Measurements from ENCODE around the gene GSK3B.

DNA sequence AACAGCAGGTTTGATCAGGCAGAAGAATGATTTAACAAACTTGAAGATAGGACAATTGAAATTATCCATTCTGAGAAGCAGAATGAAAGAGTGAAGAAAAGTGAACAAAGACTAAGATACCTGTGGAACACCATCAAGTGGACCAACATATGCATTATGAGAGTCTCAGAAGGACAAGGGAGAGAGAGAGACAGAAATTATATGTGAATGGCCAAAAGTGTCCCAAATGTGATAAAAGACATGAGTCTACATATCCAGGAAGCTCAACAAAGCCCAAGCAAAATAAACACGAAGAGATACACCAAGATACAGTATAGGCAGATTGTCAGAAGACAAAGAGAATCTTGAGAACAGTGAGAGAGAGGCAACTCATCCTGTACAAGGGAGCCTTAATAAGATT, 317.9 kb downstream of the GSK3B start:
- TF ChIP-seq, protein P1, sequence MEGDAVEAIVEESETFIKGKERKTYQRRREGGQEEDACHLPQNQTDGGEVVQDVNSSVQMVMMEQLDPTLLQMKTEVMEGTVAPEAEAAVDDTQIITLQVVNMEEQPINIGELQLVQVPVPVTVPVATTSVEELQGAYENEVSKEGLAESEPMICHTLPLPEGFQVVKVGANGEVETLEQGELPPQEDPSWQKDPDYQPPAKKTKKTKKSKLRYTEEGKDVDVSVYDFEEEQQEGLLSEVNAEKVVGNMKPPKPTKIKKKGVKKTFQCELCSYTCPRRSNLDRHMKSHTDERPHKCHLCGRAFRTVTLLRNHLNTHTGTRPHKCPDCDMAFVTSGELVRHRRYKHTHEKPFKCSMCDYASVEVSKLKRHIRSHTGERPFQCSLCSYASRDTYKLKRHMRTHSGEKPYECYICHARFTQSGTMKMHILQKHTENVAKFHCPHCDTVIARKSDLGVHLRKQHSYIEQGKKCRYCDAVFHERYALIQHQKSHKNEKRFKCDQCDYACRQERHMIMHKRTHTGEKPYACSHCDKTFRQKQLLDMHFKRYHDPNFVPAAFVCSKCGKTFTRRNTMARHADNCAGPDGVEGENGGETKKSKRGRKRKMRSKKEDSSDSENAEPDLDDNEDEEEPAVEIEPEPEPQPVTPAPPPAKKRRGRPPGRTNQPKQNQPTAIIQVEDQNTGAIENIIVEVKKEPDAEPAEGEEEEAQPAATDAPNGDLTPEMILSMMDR (optimal IDR thresholded peaks at IDR 0.05 in 1 of 3, IDR thresholded peaks at IDR 0.05 in 1 of 3, conservative IDR thresholded peaks at IDR 0.05 in 1 of 3; ENCODE audit: extremely low read depth in 1 of 3, insufficient read depth in 2 of 3, low read length in 3 of 3) = no peak
- no peak for TF ChIP-seq EZH2 (IDR thresholded peaks at IDR 0.05; ENCODE audit: low read length)
